ENCODE results near the gene GRIK4.

GRIK4 gene

DNA sequence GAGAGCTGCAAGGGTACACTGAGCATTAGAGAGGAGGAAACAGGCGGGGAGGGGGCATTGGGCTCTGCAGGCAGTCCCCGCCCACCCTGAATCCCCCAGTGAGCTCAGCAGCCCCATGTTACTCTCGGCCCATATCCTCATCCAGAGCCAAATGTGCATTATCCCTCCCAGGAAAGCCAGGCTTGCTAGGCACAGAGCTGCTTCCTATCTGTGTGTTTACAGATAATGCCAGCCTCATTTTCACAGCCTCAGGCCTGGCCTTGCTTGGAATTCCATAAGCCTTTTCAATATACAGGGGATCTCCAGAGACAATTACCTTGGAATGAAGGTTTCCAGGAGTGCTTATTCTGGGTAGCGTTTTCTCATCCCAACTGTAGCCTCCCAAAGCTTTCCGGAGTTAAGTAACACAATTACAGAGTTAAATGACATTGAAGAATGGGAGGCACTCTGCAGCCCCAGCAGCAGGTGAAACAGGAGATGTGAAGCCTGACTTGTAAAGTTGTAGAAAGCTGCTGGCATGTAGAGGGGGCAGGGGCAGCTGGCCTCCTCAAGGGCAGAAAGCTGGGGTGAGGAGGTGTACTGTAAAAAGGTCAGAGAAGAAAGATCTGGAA lies 420.9 kb downstream of the GRIK4 start:
- TF ChIP-seq, protein P1, sequence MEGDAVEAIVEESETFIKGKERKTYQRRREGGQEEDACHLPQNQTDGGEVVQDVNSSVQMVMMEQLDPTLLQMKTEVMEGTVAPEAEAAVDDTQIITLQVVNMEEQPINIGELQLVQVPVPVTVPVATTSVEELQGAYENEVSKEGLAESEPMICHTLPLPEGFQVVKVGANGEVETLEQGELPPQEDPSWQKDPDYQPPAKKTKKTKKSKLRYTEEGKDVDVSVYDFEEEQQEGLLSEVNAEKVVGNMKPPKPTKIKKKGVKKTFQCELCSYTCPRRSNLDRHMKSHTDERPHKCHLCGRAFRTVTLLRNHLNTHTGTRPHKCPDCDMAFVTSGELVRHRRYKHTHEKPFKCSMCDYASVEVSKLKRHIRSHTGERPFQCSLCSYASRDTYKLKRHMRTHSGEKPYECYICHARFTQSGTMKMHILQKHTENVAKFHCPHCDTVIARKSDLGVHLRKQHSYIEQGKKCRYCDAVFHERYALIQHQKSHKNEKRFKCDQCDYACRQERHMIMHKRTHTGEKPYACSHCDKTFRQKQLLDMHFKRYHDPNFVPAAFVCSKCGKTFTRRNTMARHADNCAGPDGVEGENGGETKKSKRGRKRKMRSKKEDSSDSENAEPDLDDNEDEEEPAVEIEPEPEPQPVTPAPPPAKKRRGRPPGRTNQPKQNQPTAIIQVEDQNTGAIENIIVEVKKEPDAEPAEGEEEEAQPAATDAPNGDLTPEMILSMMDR (conservative IDR thresholded peaks at IDR 0.05; ENCODE audit: low read length) = no peak
- DNase-seq (ENCODE audit: low read depth) = no peak
- no peak overlapping the region for H3K4me3 ChIP-seq (ENCODE audit: low read length)

DNA sequence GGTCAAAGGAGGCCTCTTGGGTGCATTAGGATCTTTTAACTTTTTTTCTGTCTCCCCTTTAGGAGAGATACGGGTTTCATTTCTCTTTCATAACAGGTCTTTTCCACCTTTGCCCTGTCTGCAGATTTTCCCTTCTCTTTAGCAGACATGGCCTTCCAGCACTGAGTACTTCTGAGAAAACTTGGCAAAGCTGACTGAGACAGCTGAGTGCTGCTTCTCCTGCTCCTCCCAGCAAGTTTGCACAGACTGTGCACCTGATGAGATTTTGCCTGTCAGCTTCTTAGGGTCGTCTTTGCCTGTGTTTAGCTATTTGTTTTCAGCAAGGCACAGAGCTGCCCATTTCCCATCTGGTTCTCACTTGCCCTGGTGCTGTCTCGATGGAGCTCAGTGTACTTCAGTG lies 424.8 kb downstream of the GRIK4 start:
- TF ChIP-seq, protein P1 (conservative IDR thresholded peaks at IDR 0.05; ENCODE audit: low read length) = no peak
- H3K4me3 ChIP-seq (ENCODE audit: low read length) = no peak overlapping the region
- DNase-seq (ENCODE audit: low read depth) = no peak

DNA sequence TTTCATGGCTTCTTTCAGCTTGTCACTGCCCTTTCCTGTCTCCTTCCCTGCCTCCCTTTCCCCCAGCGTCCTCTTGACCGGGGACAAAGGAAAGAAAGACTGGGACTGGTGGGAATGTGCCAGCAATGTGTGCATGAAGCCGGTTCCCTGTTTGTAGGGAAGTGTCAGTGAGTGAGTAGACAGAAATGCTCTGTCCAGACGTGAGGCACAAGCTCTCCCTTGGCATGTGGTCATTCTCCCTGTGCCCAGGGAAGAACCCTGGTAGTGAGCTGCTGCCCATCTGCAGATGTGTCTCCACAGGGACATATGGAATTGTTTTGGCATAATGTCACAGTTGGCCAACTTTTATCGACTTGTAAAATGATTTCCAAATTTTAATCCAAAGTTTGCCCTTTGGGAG lies 426.0 kb downstream of the GRIK4 start:
- no peak overlapping the region for H3K4me3 ChIP-seq (ENCODE audit: low read length)
- no peak for DNase-seq (ENCODE audit: low read depth)
- TF ChIP-seq, protein P1 (conservative IDR thresholded peaks at IDR 0.05; ENCODE audit: low read length) = no peak

DNA sequence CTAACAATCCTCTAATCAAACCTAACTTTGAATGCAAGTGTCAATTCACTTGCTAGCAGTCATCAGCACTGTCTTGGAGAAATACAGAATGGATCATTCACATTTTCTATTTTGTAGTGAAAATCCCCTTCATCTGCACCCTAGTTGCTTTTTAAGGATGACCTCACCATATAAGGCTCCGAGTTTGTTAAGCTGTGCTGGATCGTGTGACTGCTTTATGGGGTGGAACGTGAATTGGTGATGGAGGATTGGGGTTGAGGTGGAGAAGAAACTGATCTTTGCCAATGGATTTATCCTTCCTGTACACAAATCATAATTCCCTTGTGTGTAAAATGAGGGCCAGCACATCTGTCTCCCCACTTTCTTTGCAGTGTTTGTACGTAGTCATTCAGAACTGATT lies 426.7 kb downstream of the GRIK4 start:
- DNase-seq (ENCODE audit: low read depth) = no peak

DNA sequence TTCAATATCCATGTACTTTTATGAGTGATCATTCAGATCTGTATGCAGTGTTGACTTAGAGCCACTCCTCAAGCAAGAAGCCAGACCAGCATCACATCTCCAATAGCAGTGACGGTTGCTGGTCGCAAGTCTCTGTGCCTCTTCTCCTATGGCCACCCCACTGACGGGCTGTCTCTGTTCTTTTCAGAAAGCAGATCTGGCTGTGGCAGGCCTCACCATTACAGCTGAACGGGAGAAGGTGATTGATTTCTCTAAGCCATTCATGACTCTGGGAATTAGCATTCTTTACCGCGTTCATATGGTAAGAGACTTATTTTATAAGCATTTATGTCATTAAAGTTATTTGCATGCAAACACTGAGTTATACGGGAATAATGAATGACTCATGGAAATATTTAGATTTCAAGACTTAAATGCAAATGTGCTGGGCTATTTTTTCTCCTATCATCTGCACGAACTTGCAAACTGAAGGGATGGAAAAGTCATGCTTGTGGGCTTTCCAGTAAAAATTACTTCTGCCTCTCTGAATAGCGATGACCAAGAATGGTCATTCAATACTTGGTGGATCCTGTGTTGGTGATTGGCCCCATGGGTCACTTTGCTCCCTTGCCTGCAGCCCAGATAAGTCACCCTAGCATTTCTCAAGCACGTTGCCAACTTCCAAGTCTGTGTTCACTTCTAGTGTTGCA lies 428.8 kb downstream of the GRIK4 start:
- no peak for DNase-seq (ENCODE audit: low read depth)
- no peak overlapping the region for H3K4me3 ChIP-seq (ENCODE audit: low read length)
- TF ChIP-seq, protein P1 (conservative IDR thresholded peaks at IDR 0.05; ENCODE audit: low read length) = no peak

More for the DNA sequence above, 426.7 kb downstream of the GRIK4 start:
- no peak overlapping the region for H3K4me3 ChIP-seq (ENCODE audit: low read length)
- TF ChIP-seq, protein P1 (conservative IDR thresholded peaks at IDR 0.05; ENCODE audit: low read length) = no peak

DNA sequence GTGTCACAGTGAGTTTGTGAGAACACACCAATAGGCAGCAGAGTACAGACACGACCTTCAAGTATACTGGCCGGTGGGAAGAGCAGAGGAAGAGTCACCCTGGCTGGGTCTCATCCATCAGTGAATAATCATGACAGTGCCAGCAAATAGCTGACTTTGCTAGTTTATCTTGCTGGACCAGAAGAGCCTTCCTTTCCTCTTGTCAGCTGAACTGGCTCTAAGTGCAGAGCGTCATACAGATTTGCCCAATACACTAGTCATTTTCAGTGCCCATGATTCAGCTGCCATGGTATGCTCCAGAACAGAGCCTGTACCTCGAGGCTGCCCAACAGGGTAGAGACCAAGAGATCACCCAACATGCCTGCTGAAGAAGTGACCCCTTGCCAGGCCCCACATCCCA lies 429.5 kb downstream of the GRIK4 start:
- TF ChIP-seq, protein P1 (conservative IDR thresholded peaks at IDR 0.05; ENCODE audit: low read length) = no peak
- no peak overlapping the region for H3K4me3 ChIP-seq (ENCODE audit: low read length)
- DNase-seq (ENCODE audit: low read depth) = no peak

DNA sequence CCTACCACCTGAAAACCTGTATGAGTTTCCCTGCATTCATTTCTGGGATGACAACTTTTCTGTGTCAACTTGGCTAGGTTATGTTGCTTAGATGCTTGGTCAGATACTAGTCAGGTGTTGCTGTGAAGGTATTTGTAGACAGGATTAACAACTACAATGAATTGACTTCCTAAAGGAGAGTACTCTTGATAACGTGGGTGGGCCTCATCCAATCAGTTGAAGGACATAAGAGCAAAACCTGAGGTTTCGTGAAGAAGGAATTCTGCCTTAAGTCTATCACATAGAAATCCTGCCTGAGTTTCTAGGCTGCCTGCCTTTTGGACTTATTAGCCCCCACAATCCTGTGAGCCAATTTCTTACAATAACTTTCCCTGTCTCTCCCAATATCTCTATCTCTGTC lies 431.2 kb downstream of the GRIK4 start:
- no peak overlapping the region for H3K4me3 ChIP-seq (ENCODE audit: low read length)
- TF ChIP-seq, protein P1 (conservative IDR thresholded peaks at IDR 0.05; ENCODE audit: low read length) = no peak
- no peak for DNase-seq (ENCODE audit: low read depth)
